Left ventricle myocardium inferior (tissue), 1 donor: ENCODE measurements around the gene ASCC3. TPM values are rescaled to one million over a fixed set of nuclear protein-coding genes. Genes with fewer than 3 reads are reported as not detected.

Experiments
- DNase-seq: peaks from one replicate; pipeline ENCODE4 v3.0.0-alpha.2; 2020
- H3K27ac ChIP-seq: fragments of 200-600 bp; replicated peaks from 2 replicates; pipeline ENCODE4 v1.8.0; 2021
- H3K27me3 ChIP-seq: fragments of 200-600 bp; 2 replicates; pipeline ENCODE4 v1.8.0; 2021; ENCODE audit warnings: low read depth
- H3K36me3 ChIP-seq: fragments of 200-600 bp; 2 replicates; pipeline ENCODE4 v1.8.0; 2021
- H3K4me1 ChIP-seq: fragments of 200-600 bp; 2 replicates; pipeline ENCODE4 v1.8.0; 2021
- H3K4me3 ChIP-seq: fragments of 200-600 bp; 2 replicates; pipeline ENCODE4 v1.8.0; 2021; ENCODE audit warnings: mild to moderate bottlenecking, moderate library complexity
- H3K9me3 ChIP-seq: fragments of 200-600 bp; replicated peaks from 2 replicates; pipeline ENCODE4 v1.8.0; 2021
- intact Hi-C: fragments of 100-400 bp; cut with micrococcal nuclease; formaldehyde crosslinking; loops from one replicate; pipeline ENCODE4 v1.11.0; 2022
- total RNA-seq: library from RNA; stranded (reverse); fragmentation: NEBNext Ultra II Directional; extraction: Animal tissue kit (Norgen Biotek cat#: 25700); gene quantifications from one replicate; pipeline ENCODE4 v1.2.1, GENCODE V29; 2021
- TF ChIP-seq, protein P1 (sequence below): fragments of 200-600 bp; IDR thresholded peaks from 2 replicates; pipeline ENCODE4 v1.8.0; 2021; ENCODE audit warnings: antibody characterized with exemption, mild to moderate bottlenecking, borderline replicate concordance
- donor health status: DM: no; HTN: yes; CAD: no; lungs with severe emphysema.

Gene ASCC3
- total RNA-seq, 1 donor from 2014 or later = 16.7 TPM

DNA sequence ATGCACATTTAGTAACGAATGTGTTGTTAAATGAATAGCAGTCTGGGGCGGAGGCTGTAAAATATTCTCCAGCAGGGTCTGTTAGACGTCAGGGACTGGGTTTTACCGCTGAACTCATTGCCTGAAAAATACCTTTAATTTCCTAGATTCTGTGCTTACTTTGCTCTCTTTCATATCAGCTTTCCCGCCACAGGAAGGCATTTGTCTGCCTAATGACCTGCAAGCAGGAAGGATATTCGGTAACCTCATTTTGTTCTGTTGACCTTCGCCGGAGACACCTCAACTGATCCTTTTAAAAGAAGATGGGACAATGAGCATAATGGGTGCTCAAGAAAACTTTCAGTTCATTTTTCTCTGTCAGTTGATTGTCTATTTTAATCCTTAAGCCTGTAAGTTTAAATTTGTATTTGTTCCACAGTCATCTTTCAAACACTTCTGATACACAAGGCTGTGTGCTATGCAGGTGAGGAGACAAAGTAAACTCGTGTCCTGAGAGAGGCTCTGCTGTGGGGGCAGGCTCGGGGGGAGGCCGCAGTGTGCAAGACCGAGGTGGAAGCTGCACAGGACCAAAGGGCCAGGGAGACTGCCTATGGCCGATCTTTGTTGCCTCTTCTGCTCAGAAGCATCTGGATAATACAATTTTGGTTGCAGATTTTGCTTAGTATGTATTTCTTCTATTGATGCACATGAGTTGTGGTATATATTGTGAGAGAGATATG, 389.0 kb downstream of the ASCC3 start:
- no peaks in the 10 kb centered on the region for H3K4me1 ChIP-seq
- no peak overlapping the region for H3K4me3 ChIP-seq
- TF ChIP-seq, protein P1, sequence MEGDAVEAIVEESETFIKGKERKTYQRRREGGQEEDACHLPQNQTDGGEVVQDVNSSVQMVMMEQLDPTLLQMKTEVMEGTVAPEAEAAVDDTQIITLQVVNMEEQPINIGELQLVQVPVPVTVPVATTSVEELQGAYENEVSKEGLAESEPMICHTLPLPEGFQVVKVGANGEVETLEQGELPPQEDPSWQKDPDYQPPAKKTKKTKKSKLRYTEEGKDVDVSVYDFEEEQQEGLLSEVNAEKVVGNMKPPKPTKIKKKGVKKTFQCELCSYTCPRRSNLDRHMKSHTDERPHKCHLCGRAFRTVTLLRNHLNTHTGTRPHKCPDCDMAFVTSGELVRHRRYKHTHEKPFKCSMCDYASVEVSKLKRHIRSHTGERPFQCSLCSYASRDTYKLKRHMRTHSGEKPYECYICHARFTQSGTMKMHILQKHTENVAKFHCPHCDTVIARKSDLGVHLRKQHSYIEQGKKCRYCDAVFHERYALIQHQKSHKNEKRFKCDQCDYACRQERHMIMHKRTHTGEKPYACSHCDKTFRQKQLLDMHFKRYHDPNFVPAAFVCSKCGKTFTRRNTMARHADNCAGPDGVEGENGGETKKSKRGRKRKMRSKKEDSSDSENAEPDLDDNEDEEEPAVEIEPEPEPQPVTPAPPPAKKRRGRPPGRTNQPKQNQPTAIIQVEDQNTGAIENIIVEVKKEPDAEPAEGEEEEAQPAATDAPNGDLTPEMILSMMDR = no peak
- H3K36me3 ChIP-seq = no peaks in the 10 kb centered on the region
- DNase-seq = no peak
- H3K9me3 ChIP-seq = no peaks in the 10 kb centered on the region
- intact Hi-C loops = no loop called here
- H3K27ac ChIP-seq = no peak overlapping the region
- H3K27me3 ChIP-seq = peaks cover 62% of the 10 kb centered on the region

DNA sequence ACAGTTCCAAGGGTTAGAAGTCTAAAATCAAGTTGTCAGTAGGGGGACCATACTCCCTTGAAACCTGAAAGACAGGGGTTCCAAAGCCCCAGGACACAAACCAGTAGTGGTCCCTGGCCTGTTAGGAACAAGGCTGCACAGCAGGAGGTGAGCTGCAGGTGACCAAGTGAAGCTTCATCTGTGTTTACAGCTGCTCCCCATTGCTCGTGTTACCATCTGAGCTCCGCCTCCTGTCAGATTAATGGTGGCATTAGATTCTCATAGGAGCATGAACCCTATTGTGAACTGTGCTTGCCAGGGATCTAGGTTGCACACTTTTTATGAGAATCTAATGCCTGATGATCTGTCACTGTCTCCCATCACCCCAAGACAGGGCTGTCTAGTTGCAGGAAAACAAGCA, 391.1 kb downstream of the ASCC3 start:
- no peak for DNase-seq
- Histone ChIP-seq H3K9me3 (no peaks in the 10 kb centered on the region), H3K4me1 (no peaks in the 10 kb centered on the region), H3K4me3 (no peak overlapping the region), H3K36me3 (no peaks in the 10 kb centered on the region), H3K27ac (no peak overlapping the region), H3K27me3 (peaks cover 62% of the 10 kb centered on the region)
- intact Hi-C loops = no loop called here
- TF ChIP-seq, protein P1 = no peak

DNA sequence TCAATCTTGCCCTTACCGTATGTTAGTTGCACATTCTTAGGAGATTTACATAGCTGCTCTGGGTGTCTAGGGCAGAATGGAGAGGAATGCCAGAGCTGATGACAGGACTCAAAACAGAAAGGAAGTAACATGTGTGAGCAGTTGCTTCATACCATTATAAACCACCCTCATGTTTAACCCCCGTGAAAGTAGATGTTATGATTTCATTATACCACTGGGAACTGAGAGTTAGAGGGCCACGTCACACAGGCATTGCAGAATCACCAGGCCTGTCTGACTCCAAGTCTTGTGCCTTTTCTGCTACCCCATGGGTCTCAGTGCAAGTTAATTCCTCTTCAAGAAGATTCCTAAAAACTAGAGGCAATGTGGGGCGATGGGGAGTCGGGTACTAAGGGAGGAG, 392.9 kb downstream of the ASCC3 start:
- peaks cover 69% of the 10 kb centered on the region for H3K27me3 ChIP-seq
- no peak for DNase-seq
- H3K9me3 ChIP-seq = no peaks in the 10 kb centered on the region
- TF ChIP-seq, protein P1 = no peak
- no peaks in the 10 kb centered on the region for H3K36me3 ChIP-seq
- H3K4me1 ChIP-seq = no peaks in the 10 kb centered on the region
- intact Hi-C loops = no loop called here
- H3K27ac ChIP-seq = no peak overlapping the region
- H3K4me3 ChIP-seq = no peak overlapping the region

DNA sequence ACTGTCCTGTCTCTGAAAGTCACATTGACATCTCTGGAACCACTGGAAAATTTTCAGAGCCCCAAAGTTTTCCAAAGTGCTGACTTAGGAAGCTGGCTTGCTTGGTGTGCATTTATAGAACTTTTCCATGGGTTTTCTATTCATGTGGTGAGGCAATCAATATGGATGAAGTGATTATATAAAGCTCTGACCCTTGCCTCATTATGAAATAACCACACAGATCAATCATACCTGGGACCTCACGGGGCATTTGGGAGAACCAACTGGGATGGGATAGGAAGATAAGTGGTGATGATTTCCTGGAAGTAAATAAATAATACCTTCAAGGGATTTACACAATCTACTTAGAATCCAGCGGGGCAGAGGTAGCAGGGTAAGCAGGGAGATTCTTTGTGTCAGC, 393.5 kb downstream of the ASCC3 start:
- intact Hi-C loops = no loop called here
- H3K27me3 ChIP-seq = peaks cover 68% of the 10 kb centered on the region
- H3K36me3 ChIP-seq = no peaks in the 10 kb centered on the region
- TF ChIP-seq, protein P1 = no peak
- DNase-seq = no peak
- no peak overlapping the region for H3K27ac ChIP-seq
- no peak overlapping the region for H3K4me3 ChIP-seq
- H3K9me3 ChIP-seq = no peaks in the 10 kb centered on the region
- H3K4me1 ChIP-seq = no peaks in the 10 kb centered on the region

DNA sequence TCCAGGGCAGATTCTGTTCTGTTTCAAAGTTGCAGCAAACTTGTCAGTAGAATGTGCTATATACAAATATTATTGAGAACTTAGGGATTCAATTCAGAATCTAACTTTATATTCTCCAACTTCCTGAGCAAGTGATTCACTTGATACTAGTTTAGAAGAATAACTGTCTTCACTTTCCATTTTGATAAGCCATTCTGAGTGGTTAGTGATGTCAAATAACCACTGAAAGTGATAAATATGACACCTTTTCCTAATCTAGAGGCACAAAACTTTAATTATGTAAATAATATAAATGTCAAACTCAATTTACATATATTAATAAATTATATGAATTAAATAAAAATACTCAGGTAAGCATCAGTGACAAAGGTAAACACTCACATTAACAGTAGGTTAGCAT, 395.9 kb downstream of the ASCC3 start:
- H3K9me3 ChIP-seq = no peaks in the 10 kb centered on the region
- intact Hi-C loops = no loop called here

More for the DNA sequence above, 395.9 kb downstream of the ASCC3 start:
- no peak for DNase-seq
- Histone ChIP-seq H3K4me1 (no peaks in the 10 kb centered on the region), H3K36me3 (no peaks in the 10 kb centered on the region), H3K4me3 (no peak overlapping the region), H3K27me3 (peaks cover 53% of the 10 kb centered on the region), H3K27ac (no peak overlapping the region)
- TF ChIP-seq, protein P1 = no peak
